Prostate gland (tissue), 2 donors: Measurements from ENCODE around the gene PRICKLE3. TPM values are rescaled to one million over a fixed set of nuclear protein-coding genes. Genes with fewer than 3 reads are reported as not detected.

Experiments used
- DNase-seq: peaks from one replicate; pipeline ENCODE4 v3.0.0-alpha.2; 2019; ENCODE audit warnings: low spot score
- H3K27ac ChIP-seq, 2 donors: fragments of 200-600 bp; sonication (generic); 2 replicates each; pipeline ENCODE4 v1.5.1; 2017 to 2019
- H3K27me3 ChIP-seq: fragments of 200-600 bp; sonication (generic); replicated peaks from 2 replicates; pipeline ENCODE4 v1.5.1; 2019; ENCODE audit not compliant: insufficient read depth
- H3K36me3 ChIP-seq, 2 donors: fragments of 200-600 bp; sonication (generic); 1 replicate in 1 of 2; 2 replicates in 1 of 2; pipeline versions ENCODE4 v1.5.1 to v1.8.1; 2017 to 2019
- H3K4me1 ChIP-seq: fragments of 200-600 bp; sonication (generic); replicated peaks from 2 replicates; pipeline ENCODE4 v1.5.1; 2019
- H3K4me3 ChIP-seq, 2 donors: fragments of 200-600 bp; sonication (generic); 2 replicates each; pipeline ENCODE4 v1.5.1; 2017 to 2019
- H3K9me3 ChIP-seq: fragments of 200-600 bp; sonication (generic); 2 replicates; pipeline ENCODE4 v1.5.1; 2017
- CTCF ChIP-seq, 4 experiments: fragments of 200-600 bp in 2 of 4; fragments of 450-650 bp in 2 of 4; sonication (generic) in 2 of 4; IDR thresholded peaks; 1 replicate in 3 of 4; 2 replicates in 1 of 4; pipeline ENCODE4 v1.5.1; 2016 to 2019; ENCODE audit warnings: antibody characterized with exemption in 4 of 4, mild to moderate bottlenecking in 2 of 4, moderate library complexity in 2 of 4
- POLR2A ChIP-seq: fragments of 450-650 bp; IDR thresholded peaks from one replicate; pipeline ENCODE4 v1.6.1; 2016; ENCODE audit warnings: antibody characterized with exemption, mild to moderate bottlenecking
- POLR2AphosphoS5 ChIP-seq: sonication (generic); formaldehyde crosslinking; IDR thresholded peaks from one replicate; pipeline ENCODE4 v1.6.1; 2017; ENCODE audit warnings: antibody characterized with exemption
- WGBS: methylation state at CpG from one replicate; pipeline ENCODE4 v1.1.5; 2018; 5-methylcytosine and 5-hydroxymethylcytosine counted together
- intact Hi-C: fragments of 100-400 bp; cut with DNase I; formaldehyde crosslinking; loops from one replicate; pipeline ENCODE4 v1.14.2; 2022
- total RNA-seq, 2 donors: library from RNA; depleted of rRNA; stranded (reverse); fragments of >200 nt; gene quantifications; one replicate each; pipeline ENCODE4 v1.1.0, GENCODE V29; 2016

Gene PRICKLE3
- total RNA-seq, 2 donors from 2014 or later, result 17.4 to 20.5 TPM

GRCh38 chrX:49212861-49213260, 26.7 kb upstream of the PRICKLE3 start:
- intact Hi-C loops, result no loop called here
- H3K9me3 ChIP-seq, result no peaks in the 10 kb centered on the region
- no peaks in the 10 kb centered on the region for H3K27me3 ChIP-seq
- H3K4me3 ChIP-seq, result no peak overlapping the region
- H3K4me1 ChIP-seq, result no peaks in the 10 kb centered on the region
- TF ChIP-seq CTCF (IDR thresholded peaks at IDR 0.05) (no peak), POLR2AphosphoS5 (no peak)
- WGBS, result 91% methylated on average over 1 of the region's 1 CpG
- DNase-seq, result no peak
- no peak overlapping the region for H3K27ac ChIP-seq
- no peaks in the 10 kb centered on the region for H3K36me3 ChIP-seq

- no peak for DNase-seq
- H3K4me3 ChIP-seq, result no peak overlapping the region
- intact Hi-C loops, result no loop called here
- H3K36me3 ChIP-seq, result no peaks in the 10 kb centered on the region
- WGBS, result 93% methylated on average over 2 of the region's 2 CpGs
- TF ChIP-seq POLR2A (no peak), POLR2AphosphoS5 (no peak), CTCF (IDR thresholded peaks at IDR 0.05) (no peak)
- H3K27me3 ChIP-seq, result no peaks in the 10 kb centered on the region
- no peaks in the 10 kb centered on the region for H3K4me1 ChIP-seq
- H3K9me3 ChIP-seq, result no peaks in the 10 kb centered on the region
- no peak overlapping the region for H3K27ac ChIP-seq
These were observed 26.0 kb upstream of the PRICKLE3 start for GRCh38 chrX:49212209-49212608.

GRCh38 chrX:49211074-49211473, 24.9 kb upstream of the PRICKLE3 start:
- Histone ChIP-seq H3K4me1 (no peaks in the 10 kb centered on the region), H3K27me3 (no peaks in the 10 kb centered on the region), H3K4me3 (no peak overlapping the region), H3K9me3 (no peaks in the 10 kb centered on the region), H3K27ac (no peak overlapping the region), H3K36me3 (no peaks in the 10 kb centered on the region)
- 85% methylated on average over 8 of the region's 9 CpGs for WGBS
- TF ChIP-seq CTCF (IDR thresholded peaks at IDR 0.05) (no peak), POLR2A (no peak), POLR2AphosphoS5 (no peak)
- intact Hi-C loops, result no loop called here
- DNase-seq, result no peak

- Histone ChIP-seq H3K9me3 (no peaks in the 10 kb centered on the region), H3K4me1 (no peaks in the 10 kb centered on the region), H3K27me3 (no peaks in the 10 kb centered on the region), H3K27ac (no peak overlapping the region), H3K4me3 (no peak overlapping the region), H3K36me3 (no peaks in the 10 kb centered on the region)
- DNase-seq, result no peak
- 88% methylated on average over 6 of the region's 8 CpGs for WGBS
- no peak for TF ChIP-seq POLR2AphosphoS5
- no peak for TF ChIP-seq CTCF (IDR thresholded peaks at IDR 0.05)
- no peak for TF ChIP-seq POLR2A
- intact Hi-C loops, result no loop called here
These were observed 24.2 kb upstream of the PRICKLE3 start for GRCh38 chrX:49210406-49210805.

DNA sequence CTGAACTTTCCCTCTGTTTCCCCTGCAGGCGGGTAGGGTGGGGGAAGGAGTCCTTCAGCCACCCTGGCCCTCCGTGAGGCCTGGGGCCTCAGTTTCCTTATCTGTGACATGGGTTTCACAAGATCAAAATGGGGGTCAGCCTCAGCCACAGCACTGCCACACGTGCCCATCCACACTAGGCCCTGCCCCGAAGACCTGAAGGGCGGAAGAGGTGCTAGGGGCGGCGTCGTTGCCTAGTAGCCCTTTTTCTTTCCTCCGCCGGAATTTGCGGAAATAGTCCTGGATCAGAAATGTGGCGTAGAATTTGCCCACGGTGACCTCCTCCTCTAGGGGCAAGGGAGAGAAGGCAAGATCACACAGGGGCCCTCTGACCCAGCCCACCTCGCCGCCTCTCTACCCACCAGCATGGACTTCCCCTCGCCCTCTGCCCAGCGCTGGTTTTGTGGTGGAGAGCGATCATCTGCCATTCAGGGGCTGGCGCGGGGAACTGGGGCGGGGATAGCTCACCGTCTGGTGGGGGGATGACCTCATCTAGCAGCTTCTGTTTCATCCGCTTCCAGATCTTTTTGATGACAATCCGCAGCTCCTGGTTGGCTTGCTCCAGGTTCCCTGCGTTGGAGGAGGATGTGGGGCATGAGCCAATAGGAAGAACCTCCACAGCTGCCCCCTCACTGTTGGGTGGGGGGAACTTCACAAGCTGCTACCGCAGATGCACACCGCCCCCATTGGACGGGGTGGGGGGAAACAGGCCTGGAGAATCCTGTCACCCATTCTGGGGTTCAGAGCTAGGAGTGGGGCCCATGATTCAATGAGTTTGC, 23.5 kb upstream of the PRICKLE3 start:
- no peak overlapping the region for H3K4me3 ChIP-seq
- intact Hi-C loops, result no loop called here
- H3K36me3 ChIP-seq, result no peaks in the 10 kb centered on the region
- TF ChIP-seq POLR2A, result no peak
- TF ChIP-seq POLR2AphosphoS5, result no peak
- TF ChIP-seq CTCF (IDR thresholded peaks at IDR 0.05), result no peak
- no peaks in the 10 kb centered on the region for H3K4me1 ChIP-seq
- no peaks in the 10 kb centered on the region for H3K9me3 ChIP-seq
- H3K27ac ChIP-seq, result no peak overlapping the region
- H3K27me3 ChIP-seq, result no peaks in the 10 kb centered on the region
- no peak for DNase-seq
- WGBS, result 32% methylated on average over 20 of the region's 28 CpGs
